Parathyroid adenoma (tissue), 2 donors: ENCODE results near the gene ROBO1.

ENCODE experiments used
- H2AFZ ChIP-seq: fragments of 300-600 bp; sonication (generic); one replicate; pipeline ENCODE4 v1.7.0; 2017; ENCODE audit warnings: antibody characterized with exemption, mild to moderate bottlenecking
- H3K27ac ChIP-seq: fragments of 300-600 bp; sonication (generic); one replicate; pipeline ENCODE4 v1.7.0; 2017
- H3K27me3 ChIP-seq: fragments of 300-600 bp; sonication (generic); one replicate; pipeline ENCODE4 v1.7.0; 2017; ENCODE audit warnings: low read length; ENCODE audit not compliant: control insufficient read depth, insufficient read depth
- H3K36me3 ChIP-seq: fragments of 300-600 bp; sonication (generic); one replicate; pipeline ENCODE4 v1.7.0; 2017; ENCODE audit warnings: low read length; ENCODE audit not compliant: control insufficient read depth, insufficient read depth
- H3K4me1 ChIP-seq: fragments of 300-600 bp; sonication (generic); one replicate; pipeline ENCODE4 v1.7.0; 2017; ENCODE audit warnings: control low read depth
- H3K4me2 ChIP-seq: fragments of 300-600 bp; sonication (generic); one replicate; pipeline ENCODE4 v1.7.0; 2017; ENCODE audit warnings: low read length
- H3K4me3 ChIP-seq: fragments of 300-600 bp; sonication (generic); one replicate; pipeline ENCODE4 v1.7.0; 2017; ENCODE audit warnings: low read depth, low read length
- H3K79me2 ChIP-seq: fragments of 300-600 bp; sonication (generic); one replicate; pipeline ENCODE4 v1.7.0; 2017; ENCODE audit warnings: control low read depth
- H3K9ac ChIP-seq: fragments of 300-600 bp; sonication (generic); one replicate; pipeline ENCODE4 v1.7.0; 2017; ENCODE audit warnings: mild to moderate bottlenecking
- H3K9me3 ChIP-seq: fragments of 300-600 bp; sonication (generic); one replicate; pipeline ENCODE4 v1.7.0; 2017; ENCODE audit warnings: low read length; ENCODE audit not compliant: control insufficient read depth
- TF ChIP-seq, protein P1 (sequence below): fragments of 300-600 bp; sonication (generic); IDR thresholded peaks from one replicate; pipeline ENCODE4 v1.7.0; 2017; ENCODE audit warnings: antibody characterized with exemption, mild to moderate bottlenecking
- donor health status: primary hyperparathyroidism.

The ROBO1 gene

DNA sequence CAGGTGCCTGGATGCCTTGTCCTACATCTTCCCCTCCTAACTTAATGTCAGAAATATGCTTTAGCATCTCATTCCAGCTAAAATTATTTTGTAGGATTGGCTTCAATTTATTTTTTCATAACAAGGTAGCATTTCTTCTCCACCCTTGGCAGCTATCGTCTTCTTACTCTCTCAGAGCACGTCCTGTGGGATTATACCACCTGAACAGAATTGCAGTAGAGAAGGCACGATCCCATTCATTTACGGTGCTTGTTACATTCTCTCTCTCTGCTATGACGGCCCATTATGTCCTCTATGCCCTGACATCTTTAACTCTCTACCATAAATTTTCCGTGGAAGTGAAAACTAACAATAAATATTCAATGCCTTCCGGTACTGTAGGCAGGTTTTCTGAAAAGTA is 103.3 kb downstream of the ROBO1 start:
- H3K79me2 ChIP-seq = no peaks in the 10 kb centered on the region
- no peak overlapping the region for H3K4me3 ChIP-seq
- no peak overlapping the region for H3K4me2 ChIP-seq
- TF ChIP-seq, protein P1, sequence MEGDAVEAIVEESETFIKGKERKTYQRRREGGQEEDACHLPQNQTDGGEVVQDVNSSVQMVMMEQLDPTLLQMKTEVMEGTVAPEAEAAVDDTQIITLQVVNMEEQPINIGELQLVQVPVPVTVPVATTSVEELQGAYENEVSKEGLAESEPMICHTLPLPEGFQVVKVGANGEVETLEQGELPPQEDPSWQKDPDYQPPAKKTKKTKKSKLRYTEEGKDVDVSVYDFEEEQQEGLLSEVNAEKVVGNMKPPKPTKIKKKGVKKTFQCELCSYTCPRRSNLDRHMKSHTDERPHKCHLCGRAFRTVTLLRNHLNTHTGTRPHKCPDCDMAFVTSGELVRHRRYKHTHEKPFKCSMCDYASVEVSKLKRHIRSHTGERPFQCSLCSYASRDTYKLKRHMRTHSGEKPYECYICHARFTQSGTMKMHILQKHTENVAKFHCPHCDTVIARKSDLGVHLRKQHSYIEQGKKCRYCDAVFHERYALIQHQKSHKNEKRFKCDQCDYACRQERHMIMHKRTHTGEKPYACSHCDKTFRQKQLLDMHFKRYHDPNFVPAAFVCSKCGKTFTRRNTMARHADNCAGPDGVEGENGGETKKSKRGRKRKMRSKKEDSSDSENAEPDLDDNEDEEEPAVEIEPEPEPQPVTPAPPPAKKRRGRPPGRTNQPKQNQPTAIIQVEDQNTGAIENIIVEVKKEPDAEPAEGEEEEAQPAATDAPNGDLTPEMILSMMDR = no peak
- no peak overlapping the region for H3K9ac ChIP-seq
- no peaks in the 10 kb centered on the region for H3K36me3 ChIP-seq
- no peak overlapping the region for H2AFZ ChIP-seq
- no peaks in the 10 kb centered on the region for H3K9me3 ChIP-seq
- no peak overlapping the region for H3K27ac ChIP-seq
- H3K4me1 ChIP-seq = no peaks in the 10 kb centered on the region
- H3K27me3 ChIP-seq = no peaks in the 10 kb centered on the region

DNA sequence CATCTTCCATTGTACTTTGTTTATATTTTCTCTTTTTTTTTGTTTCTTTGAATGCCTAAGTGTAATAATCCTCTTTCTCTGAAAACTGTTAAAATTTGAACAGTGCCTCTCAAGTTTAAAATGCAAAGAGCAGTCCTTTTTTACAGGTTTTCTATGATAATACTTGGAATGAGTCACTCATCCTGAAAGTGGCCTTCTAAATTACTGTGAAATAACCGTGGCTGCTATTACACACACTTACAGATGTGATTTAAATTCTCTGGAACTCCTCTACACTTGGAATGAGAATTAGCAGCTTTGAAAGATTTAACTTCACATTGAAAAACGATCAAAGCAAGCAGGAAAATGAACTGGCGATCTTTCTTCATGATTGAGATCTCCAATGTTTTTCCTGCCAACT is 105.9 kb downstream of the ROBO1 start:
- no peaks in the 10 kb centered on the region for H3K4me1 ChIP-seq
- no peak overlapping the region for H3K27ac ChIP-seq
- no peaks in the 10 kb centered on the region for H3K79me2 ChIP-seq
- H3K4me3 ChIP-seq = no peak overlapping the region
- H3K27me3 ChIP-seq = no peaks in the 10 kb centered on the region
- TF ChIP-seq, protein P1 = no peak
- H3K9me3 ChIP-seq = no peaks in the 10 kb centered on the region
- H2AFZ ChIP-seq = no peak overlapping the region
- H3K9ac ChIP-seq = no peak overlapping the region
- H3K36me3 ChIP-seq = no peaks in the 10 kb centered on the region
- H3K4me2 ChIP-seq = no peak overlapping the region

DNA sequence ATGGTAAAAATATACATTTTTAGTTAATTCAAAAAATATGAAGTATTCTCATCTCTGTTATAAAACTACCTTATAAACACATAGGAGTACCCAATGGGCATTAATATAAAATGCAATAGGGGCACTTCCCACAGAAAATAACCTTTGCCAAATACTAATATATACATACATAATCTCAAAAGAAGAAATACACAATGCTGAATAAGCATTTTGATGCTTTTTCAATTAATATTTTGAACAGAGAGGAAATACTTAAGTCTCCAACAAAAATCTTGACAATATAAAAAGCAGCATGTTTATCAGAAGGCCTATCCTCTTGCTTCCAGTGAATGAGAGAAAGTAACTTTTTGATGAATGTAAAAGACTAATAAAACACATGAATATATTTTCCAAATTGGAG is 110.7 kb downstream of the ROBO1 start:
- Histone ChIP-seq H3K36me3 (no peaks in the 10 kb centered on the region), H3K9me3 (no peaks in the 10 kb centered on the region), H3K4me3 (no peak overlapping the region), H3K79me2 (no peaks in the 10 kb centered on the region), H3K27me3 (no peaks in the 10 kb centered on the region), H2AFZ (no peak overlapping the region), H3K4me2 (no peak overlapping the region), H3K9ac (no peak overlapping the region), H3K4me1 (no peaks in the 10 kb centered on the region), H3K27ac (no peak overlapping the region)
- TF ChIP-seq, protein P1 = no peak

DNA sequence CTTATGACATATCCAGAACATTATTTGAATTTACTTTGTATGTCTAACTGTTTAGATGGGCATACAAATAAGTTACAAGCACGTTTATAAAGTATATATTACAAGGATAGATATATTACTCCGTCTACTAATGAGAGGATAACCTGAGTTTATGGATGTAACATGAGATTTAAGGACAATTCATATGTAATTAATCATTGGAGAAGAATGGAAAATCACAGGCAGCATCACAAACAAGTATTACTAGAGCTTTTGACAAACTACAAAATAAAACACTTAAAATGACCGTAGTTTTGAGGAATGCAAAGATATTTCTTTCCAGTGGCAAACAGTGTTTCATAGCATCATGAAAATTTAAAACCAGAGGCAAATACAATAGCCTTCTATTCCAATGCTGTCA is 113.8 kb downstream of the ROBO1 start:
- H3K27me3 ChIP-seq = no peaks in the 10 kb centered on the region
- no peaks in the 10 kb centered on the region for H3K4me1 ChIP-seq
- TF ChIP-seq, protein P1 = no peak
- no peaks in the 10 kb centered on the region for H3K9me3 ChIP-seq
- H3K4me3 ChIP-seq = no peak overlapping the region
- H2AFZ ChIP-seq = no peak overlapping the region
- no peaks in the 10 kb centered on the region for H3K36me3 ChIP-seq
- H3K27ac ChIP-seq = no peak overlapping the region
- no peak overlapping the region for H3K4me2 ChIP-seq
- no peaks in the 10 kb centered on the region for H3K79me2 ChIP-seq
- no peak overlapping the region for H3K9ac ChIP-seq

DNA sequence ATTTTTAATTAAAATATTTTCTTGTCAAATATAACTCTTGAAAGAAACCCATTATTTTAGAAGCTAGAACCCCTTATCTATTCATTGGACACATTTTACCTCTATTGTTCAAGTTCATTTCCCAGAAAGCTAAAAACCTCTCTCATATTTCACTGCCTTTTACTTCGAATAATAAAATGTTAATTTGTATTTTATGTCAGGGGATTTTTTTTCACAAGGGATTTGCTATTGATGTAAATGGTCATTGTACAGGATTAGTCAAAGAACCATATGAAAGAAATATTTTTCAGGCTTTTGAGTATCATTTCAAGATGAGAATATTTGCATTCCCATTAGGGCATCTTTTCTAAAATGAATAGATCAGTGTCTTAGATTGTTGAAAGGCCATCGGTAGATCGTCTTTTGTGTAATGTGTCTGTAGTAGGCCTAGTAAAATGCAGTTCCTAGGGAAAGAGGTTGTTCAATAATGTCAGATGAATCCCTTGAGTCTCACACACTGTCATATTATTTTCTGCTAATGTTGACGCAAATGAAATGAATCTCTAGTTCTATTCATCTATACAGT is 114.5 kb downstream of the ROBO1 start:
- Histone ChIP-seq H3K4me3 (no peak overlapping the region), H2AFZ (no peak overlapping the region), H3K79me2 (no peaks in the 10 kb centered on the region), H3K36me3 (no peaks in the 10 kb centered on the region), H3K4me2 (no peak overlapping the region), H3K4me1 (no peaks in the 10 kb centered on the region), H3K27ac (no peak overlapping the region), H3K27me3 (no peaks in the 10 kb centered on the region), H3K9me3 (no peaks in the 10 kb centered on the region), H3K9ac (no peak overlapping the region)
- TF ChIP-seq, protein P1 = no peak
